Erythroblast (primary cell): ENCODE measurements around the gene FAM133A.

Experiments
- GATA1 ChIP-seq: IDR thresholded peaks from 2 replicates; pipeline ENCODE4 v1.6.1; 2011; ENCODE audit warnings: low read depth, mild to moderate bottlenecking, control low read depth, low read length, moderate library complexity
- POLR2A ChIP-seq: IDR thresholded peaks from 2 replicates; pipeline ENCODE4 v1.6.1; 2011; ENCODE audit warnings: mild to moderate bottlenecking, low read length

DNA sequence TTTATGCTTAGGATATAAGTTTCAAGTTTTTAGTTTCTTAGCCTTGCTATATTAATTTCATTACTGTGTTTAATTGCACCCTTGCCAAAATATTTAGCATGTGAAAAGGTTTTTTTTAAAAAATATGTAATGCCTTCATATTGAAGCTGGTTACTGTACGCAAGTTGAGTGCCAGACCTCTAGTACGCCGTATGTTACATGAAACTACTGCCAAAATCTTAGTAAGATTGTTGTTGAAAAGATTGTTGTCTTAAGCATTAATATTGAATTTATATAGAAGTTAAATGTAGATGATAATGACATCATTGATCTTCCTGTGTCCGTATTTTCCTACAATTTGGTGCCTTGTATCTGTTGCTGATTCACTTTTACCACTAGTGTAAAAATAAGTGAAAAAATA lies 37.1 kb downstream of the FAM133A start:
- no peak for TF ChIP-seq POLR2A
- TF ChIP-seq GATA1: no peak
